NB4 (cell line): ENCODE data around the gene ZNRF3.

Source experiments
- TF ChIP-seq, protein P1 (sequence below): IDR thresholded peaks from one replicate; pipeline ENCODE4 v1.5.1; 2012; ENCODE audit warnings: low read depth, low read length
- TF ChIP-seq, protein P2 (sequence below): IDR thresholded peaks from 2 replicates; pipeline ENCODE4 v1.6.1; 2011; ENCODE audit warnings: low read depth, low read length

DNA sequence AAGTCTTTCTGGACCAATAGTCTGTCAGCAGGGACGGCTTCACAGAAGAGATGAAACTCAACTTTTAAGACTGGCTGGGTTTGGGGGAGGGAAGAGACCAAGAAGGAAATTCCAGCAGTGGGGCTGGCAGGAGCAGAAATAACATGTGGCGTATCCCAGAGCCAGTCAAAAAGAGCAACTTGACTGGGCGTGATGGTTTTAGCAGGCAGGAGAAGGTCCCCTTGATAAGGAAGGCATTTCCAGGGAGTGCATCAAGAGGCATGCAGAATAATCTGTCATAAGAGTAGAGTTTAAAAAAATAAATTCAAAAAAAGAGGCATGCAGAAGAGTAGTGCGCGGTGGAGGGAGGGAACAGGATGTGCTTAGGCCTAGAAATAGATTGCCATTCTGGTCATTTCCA lies 125.8 kb downstream of the ZNRF3 start:
- TF ChIP-seq, protein P1, sequence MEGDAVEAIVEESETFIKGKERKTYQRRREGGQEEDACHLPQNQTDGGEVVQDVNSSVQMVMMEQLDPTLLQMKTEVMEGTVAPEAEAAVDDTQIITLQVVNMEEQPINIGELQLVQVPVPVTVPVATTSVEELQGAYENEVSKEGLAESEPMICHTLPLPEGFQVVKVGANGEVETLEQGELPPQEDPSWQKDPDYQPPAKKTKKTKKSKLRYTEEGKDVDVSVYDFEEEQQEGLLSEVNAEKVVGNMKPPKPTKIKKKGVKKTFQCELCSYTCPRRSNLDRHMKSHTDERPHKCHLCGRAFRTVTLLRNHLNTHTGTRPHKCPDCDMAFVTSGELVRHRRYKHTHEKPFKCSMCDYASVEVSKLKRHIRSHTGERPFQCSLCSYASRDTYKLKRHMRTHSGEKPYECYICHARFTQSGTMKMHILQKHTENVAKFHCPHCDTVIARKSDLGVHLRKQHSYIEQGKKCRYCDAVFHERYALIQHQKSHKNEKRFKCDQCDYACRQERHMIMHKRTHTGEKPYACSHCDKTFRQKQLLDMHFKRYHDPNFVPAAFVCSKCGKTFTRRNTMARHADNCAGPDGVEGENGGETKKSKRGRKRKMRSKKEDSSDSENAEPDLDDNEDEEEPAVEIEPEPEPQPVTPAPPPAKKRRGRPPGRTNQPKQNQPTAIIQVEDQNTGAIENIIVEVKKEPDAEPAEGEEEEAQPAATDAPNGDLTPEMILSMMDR: no peak
- TF ChIP-seq, protein P2, sequence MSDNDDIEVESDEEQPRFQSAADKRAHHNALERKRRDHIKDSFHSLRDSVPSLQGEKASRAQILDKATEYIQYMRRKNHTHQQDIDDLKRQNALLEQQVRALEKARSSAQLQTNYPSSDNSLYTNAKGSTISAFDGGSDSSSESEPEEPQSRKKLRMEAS: no peak
